GM19351 (cell line): ENCODE data around the gene TMEM245.
A peak's percentile ranks its signal among the peaks of the same experiment; 100 is the strongest.

ENCODE experiments used
- ATAC-seq: cut with Tn5 transposase; IDR thresholded peaks from one replicate; pipeline ENCODE4 v1.9.1; 2021; ENCODE audit warnings: mild to moderate bottlenecking, moderate library complexity; ENCODE audit not compliant: unreplicated experiment

The TMEM245 gene

GRCh38 chr9:109031241-109031640 lies 88.5 kb downstream of the TMEM245 start:
- ATAC-seq, result no peak

DNA sequence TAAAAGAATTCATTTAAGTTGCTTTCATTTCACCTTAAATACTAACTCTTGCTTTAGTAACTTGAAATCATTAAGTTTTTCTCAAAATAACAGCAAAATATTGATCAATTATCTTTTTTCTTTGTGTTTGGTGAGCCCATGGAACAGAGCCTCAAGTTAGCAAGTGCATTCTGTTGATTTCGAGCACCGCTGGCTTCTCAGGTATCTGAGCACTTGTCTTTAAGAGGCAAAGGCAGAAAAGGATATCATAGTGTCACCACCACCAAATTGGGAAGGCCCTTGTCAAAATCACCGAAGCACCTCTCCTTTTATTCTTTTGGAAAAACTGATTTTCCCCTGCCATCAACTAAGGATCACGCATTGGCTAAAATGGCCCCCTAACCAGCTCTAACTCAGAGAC lies 89.3 kb downstream of the TMEM245 start:
- ATAC-seq, result no peak

- ATAC-seq, result no peak
Measured at GRCh38 chr9:109028457-109028856, 91.3 kb downstream of the TMEM245 start.

DNA sequence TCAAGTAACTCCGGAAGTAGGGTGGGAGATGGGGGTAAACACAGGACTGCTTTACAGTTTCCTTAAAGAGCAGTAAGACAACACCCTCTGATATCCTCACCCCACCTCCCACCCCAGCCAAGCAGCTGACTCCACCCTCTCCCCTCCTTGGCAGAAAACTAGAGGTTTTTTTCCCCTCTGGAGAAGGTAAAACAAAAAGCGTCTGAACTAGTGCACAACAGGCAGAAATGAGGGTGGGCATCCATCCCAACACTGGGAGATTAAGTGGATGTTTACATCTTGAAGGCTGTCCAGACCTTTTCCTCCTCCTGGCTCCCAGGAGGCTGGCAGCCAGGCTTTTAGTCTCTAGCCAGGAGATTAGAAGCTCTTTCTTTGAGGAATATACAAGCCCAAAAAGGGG lies 92.6 kb downstream of the TMEM245 start:
- no peak for ATAC-seq

GRCh38 chr9:109026306-109026705 lies 93.4 kb downstream of the TMEM245 start:
- ATAC-seq, result no peak

- ATAC-seq, result no peak
Measured at GRCh38 chr9:109022873-109023272, 96.9 kb downstream of the TMEM245 start.

DNA sequence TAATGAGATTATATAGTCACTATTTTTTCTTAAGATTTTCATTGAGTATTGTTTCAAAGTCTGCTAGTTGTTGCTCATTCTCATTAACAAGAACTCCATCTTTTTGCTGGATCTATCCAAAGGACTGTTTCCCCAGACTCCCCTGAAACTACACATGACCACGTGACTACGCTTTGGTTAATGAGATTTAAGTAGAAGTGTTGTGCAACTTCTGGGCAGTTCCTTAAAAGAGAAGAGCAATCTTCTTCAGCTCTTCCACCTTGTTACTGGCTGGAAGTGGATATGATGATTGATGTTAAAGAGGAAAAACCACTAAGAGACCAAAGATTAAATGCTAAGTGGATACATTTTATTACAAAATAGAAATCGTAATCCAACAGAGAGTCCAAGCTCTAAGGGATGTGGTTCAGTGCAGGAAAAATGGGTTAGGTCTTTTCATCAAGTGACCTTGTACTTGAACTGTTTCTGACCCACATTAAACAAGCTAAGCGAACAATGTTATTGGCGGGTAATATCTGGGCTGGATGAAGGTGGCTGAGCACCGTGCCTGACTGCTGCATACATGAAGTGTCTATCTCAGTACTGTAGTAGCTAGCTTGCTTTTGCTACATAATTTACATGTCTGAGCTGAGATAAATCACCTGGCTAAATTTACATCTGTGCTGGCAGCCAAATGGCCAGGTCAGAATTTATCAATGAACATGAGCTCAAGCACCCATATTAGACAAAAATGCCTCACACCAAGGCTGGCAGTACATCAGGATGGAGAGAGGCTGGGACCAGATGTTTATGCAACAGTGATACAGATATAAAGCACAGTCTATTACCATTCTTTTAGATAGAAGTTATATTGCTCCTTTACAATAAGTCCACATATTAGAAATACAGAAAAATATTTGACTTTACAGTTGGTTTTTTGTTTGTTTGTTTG lies 98.9 kb downstream of the TMEM245 start:
- no peak for ATAC-seq

DNA sequence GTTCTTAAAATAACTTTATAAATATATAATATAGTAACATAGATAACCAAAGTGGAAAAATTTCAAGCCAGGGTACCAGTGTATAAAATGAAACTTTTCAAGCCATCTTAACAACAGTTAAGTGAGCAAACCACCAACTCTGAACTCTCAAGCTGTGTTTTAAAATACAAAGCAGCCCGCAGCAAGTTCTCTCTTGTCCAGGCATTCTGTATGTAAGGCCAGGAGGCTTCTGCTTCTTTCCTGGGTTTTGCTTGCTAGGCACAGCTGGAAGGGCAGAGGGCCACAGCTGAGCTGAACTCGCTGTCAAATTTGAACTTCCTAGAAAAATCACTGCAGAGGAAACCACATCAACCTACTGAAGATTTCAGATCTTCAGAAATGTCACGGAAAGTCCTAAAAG lies 99.6 kb downstream of the TMEM245 start:
- ATAC-seq, result no peak

- ATAC-seq, result no peak
Measured at GRCh38 chr9:109019420-109019819, 100.3 kb downstream of the TMEM245 start.

DNA sequence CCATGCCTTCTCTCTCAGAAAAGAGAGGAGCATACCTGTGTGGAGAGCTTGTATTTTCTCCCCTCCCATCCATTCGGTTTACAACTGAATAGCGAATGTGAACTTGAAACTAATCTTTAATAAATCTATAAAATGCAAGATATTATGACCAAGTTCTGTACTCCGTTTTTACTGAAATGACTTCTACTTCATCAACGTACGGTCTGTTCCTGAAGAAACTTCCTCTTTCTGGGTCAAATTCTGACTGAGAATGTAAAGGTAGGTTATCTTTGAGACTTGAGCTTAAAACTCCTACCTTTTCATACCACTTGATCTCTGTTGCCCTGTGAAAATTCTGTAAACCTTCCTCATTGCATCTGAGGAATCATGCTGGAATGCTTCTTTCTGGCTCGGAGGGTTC lies 102.3 kb downstream of the TMEM245 start:
- ATAC-seq, result peak; percentile 36

DNA sequence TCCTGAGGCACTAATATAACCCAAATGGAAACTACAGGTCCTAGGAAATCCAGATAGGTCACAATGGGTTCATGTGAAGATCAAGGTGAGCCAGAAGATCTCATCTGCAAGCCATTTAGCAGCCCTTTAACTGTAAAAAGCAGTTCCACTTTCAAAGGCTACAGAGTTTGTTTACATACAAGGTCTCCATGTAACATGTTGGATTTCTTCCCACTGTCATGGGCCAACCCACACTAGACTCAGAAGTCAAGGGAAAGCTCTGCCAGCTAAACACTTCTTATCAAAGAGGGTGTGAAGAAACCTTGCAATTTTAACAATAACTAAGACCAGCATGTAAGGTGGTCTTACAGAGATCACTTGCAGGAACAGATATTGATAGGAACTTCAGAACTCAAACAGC lies 102.7 kb downstream of the TMEM245 start:
- no peak for ATAC-seq

DNA sequence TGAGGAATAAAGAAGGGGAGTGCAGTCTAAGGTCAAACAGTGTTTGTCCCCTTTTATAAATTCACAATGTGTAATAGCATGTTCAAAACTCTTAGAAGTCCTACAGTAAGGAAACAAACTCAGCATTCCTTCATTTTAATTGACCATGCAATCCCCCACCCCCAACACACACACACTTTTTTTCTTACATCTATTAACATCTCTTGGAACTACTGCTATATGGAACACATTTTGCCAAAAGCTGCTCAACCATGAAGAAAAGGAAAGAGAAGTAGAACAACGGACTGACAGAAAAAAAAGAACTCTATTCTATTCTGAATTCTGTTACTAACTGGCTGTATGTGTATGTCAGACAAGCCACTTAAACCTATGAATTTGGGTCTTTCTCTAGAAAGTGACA lies 103.6 kb downstream of the TMEM245 start:
- no peak for ATAC-seq

DNA sequence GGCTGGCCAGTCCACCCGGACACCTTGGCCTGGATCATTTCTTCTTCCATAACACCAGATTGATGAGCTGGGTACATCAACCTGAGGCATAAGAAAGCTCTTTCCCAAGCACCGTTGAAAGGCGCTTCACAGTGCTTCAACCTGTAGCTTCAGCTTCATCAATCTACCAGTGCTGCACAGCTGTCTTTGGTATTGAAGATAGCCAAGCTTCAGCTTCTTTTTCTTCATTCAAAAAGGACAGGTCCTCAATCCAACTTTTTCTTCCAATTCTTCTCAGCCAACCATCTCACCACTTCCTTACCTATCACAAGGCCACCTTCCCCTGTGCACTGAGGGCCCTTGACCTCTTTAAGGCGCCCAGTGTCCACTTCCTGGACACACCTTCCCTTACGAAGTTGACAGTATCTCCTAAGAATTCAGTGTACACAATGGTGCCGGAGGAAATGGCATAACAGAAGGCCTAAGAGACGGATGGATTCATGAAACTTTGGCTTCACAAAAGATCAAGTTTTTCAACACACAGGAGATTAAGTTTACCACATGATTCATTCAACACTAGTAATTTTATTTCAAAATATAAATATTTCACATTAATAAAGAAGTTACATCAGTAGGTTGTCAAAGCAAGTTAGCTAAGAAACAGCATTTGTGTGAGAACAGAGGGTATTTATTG lies 105.0 kb downstream of the TMEM245 start:
- ATAC-seq, result no peak

- no peak for ATAC-seq
Measured at GRCh38 chr9:109013679-109014607, 105.8 kb downstream of the TMEM245 start.

- ATAC-seq, result peak; percentile 69
Measured at GRCh38 chr9:109012876-109013678, 106.7 kb downstream of the TMEM245 start, which contains the start of gene CTNNAL1. Gene CTNNAL1, minus strand, starts transcription at chr9:109013499. Its CDS starts 57 bp downstream, at chr9:109013442.

GRCh38 chr9:109012009-109012875 lies 107.5 kb downstream of the TMEM245 start:
- peak; percentile 25 for ATAC-seq

GRCh38 chr9:109011231-109011671 lies 108.5 kb downstream of the TMEM245 start:
- ATAC-seq, result no peak

DNA sequence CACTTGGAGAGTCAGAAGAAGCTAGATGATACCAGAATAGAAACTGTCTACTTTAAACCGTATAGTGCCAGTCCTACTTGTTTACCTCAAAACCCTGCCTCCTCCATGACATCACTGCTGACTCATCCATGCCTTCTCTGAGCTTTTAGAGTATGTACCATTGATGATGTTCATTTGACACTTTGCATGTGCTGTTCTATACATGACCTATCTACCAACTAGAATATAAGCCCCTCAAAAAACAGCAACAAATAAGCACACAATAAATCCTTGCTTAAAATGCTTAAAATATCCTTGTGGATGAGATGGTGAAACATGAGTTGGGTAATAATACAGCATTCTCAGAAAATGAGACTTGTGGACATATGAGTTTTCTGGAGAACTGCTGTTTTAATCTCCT lies 109.0 kb downstream of the TMEM245 start:
- peak; percentile 36 for ATAC-seq

GRCh38 chr9:109005678-109006077 lies 114.1 kb downstream of the TMEM245 start:
- ATAC-seq, result no peak
